Esophagus (tissue), 2 donors: ENCODE data around the gene KCMF1. TPM values are rescaled to one million over a fixed set of nuclear protein-coding genes. Genes with fewer than 3 reads are reported as not detected.

Source experiments
- H3K27ac ChIP-seq, 2 donors: one replicate each; pipeline ENCODE4 v1.5.1; 2013; ENCODE audit warnings: low read depth in 2 of 2, mild to moderate bottlenecking in 2 of 2, inconsistent platforms in 1 of 2, low read length in 1 of 2, moderate library complexity in 1 of 2
- H3K27me3 ChIP-seq, 2 donors: one replicate each; pipeline ENCODE4 v1.6.1; 2013; ENCODE audit warnings: low read length in 2 of 2, control low read depth in 1 of 2, mild to moderate bottlenecking in 1 of 2; ENCODE audit not compliant: insufficient read depth in 2 of 2, control insufficient read depth in 1 of 2
- H3K36me3 ChIP-seq, 2 donors: one replicate each; pipeline ENCODE4 v1.6.1; 2013; ENCODE audit warnings: low read length in 1 of 2; ENCODE audit not compliant: control insufficient read depth in 2 of 2, insufficient read depth in 2 of 2
- H3K4me1 ChIP-seq, 2 donors: one replicate each; pipeline ENCODE4 v1.6.1; 2013; ENCODE audit warnings: low read length in 1 of 2; ENCODE audit not compliant: control insufficient read depth in 2 of 2, insufficient read depth in 2 of 2
- H3K4me3 ChIP-seq, 2 donors: one replicate each; pipeline ENCODE4 v1.5.1; 2013; ENCODE audit warnings: low read length in 2 of 2, mild to moderate bottlenecking in 2 of 2, low read depth in 1 of 2, moderate library complexity in 1 of 2
- H3K9me3 ChIP-seq, 2 donors: one replicate each; pipeline ENCODE4 v1.6.1; 2013; ENCODE audit warnings: mild to moderate bottlenecking in 2 of 2, low read depth in 1 of 2, low read length in 1 of 2, moderate library complexity in 1 of 2; ENCODE audit not compliant: control insufficient read depth in 2 of 2, insufficient read depth in 1 of 2
- WGBS, 2 donors: extraction: QIAGEN DNeasy Blood & Tissue Kit; methylation state at CpG; one replicate each; pipeline ENCODE4 v1.1.7; 2013; 5-methylcytosine and 5-hydroxymethylcytosine counted together
- polyA plus RNA-seq, 2 donors: library from polyadenylated mRNA; stranded (reverse); fragments of 200-250 nt; gene quantifications; one replicate each; pipeline ENCODE4 v1.2.3, GENCODE V29; 2013
- donor health status: healthy with polysubstance abuse.
- donor health status: Bipolar disorder and iron deficiency.

Gene KCMF1
- polyA plus RNA-seq, 2 donors, result 33.7 to 52.7 TPM

- Histone ChIP-seq H3K4me1 (peaks cover 0 to 6% of the 10 kb centered on the region in 2 donors), H3K27me3 (no peaks in the 10 kb centered on the region), H3K36me3 (no peaks in the 10 kb centered on the region), H3K9me3 (no peaks in the 10 kb centered on the region), H3K27ac (no peak overlapping the region), H3K4me3 (no peak overlapping the region)
- 56 to 62% methylated on average over 7 of the region's 7 CpGs for WGBS, 2 donors
These were observed 44.8 kb downstream of the KCMF1 start for GRCh38 chr2:85015653-85016360.

GRCh38 chr2:85016446-85016845 lies 45.5 kb downstream of the KCMF1 start:
- WGBS, 2 donors, result 80 to 89% methylated on average over 3 of the region's 3 CpGs
- peaks cover 0 to 6% of the 10 kb centered on the region in 2 donors for H3K4me1 ChIP-seq
- H3K27ac ChIP-seq, result no peak overlapping the region

GRCh38 chr2:85017411-85018048 lies 46.6 kb downstream of the KCMF1 start:
- peaks cover 0 to 3% of the 10 kb centered on the region in 2 donors for H3K4me1 ChIP-seq
- 20 to 21% methylated on average over 5 of the region's 5 CpGs for WGBS, 2 donors
- H3K36me3 ChIP-seq, result peaks cover 0 to 3% of the 10 kb centered on the region in 2 donors
- no peaks in the 10 kb centered on the region for H3K9me3 ChIP-seq
- H3K27ac ChIP-seq, result no peak overlapping the region
- no peak overlapping the region for H3K4me3 ChIP-seq
- no peaks in the 10 kb centered on the region for H3K27me3 ChIP-seq

More at GRCh38 chr2:85016446-85016845, 45.5 kb downstream of the KCMF1 start:
- Histone ChIP-seq H3K9me3 (no peaks in the 10 kb centered on the region), H3K4me3 (no peak overlapping the region), H3K27me3 (no peaks in the 10 kb centered on the region), H3K36me3 (no peaks in the 10 kb centered on the region)

DNA sequence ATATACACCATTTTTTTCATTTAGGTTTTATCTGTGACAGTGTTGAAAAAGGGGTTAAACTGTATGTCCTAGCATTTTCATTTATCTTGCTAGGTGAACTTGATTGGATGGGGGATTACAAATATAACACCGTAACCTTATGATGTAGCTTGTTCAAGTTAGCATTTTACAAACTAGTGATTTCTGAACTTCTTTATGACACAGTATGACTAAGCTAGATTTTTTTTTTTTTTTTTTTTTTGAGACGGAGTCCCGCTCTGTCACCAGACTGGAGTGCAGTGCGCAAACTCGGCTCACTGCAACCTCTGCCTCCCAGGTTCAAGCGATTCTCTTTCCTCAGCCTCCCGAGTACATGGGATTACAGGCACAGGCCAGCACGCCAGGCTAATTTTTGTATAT lies 47.1 kb downstream of the KCMF1 start:
- Histone ChIP-seq H3K9me3 (no peaks in the 10 kb centered on the region), H3K27me3 (no peaks in the 10 kb centered on the region), H3K27ac (peak overlapping the region in 1 of 2 donors; percentile 40), H3K4me1 (peaks cover 0 to 3% of the 10 kb centered on the region in 2 donors), H3K4me3 (no peak overlapping the region), H3K36me3 (peaks cover 0 to 3% of the 10 kb centered on the region in 2 donors)
- WGBS, 2 donors, result 77 to 85% methylated on average over 8 of the region's 8 CpGs

GRCh38 chr2:85019121-85019520 lies 48.2 kb downstream of the KCMF1 start:
- H3K9me3 ChIP-seq, result no peaks in the 10 kb centered on the region
- no peak overlapping the region for H3K27ac ChIP-seq
- peaks cover 0 to 3% of the 10 kb centered on the region in 2 donors for H3K36me3 ChIP-seq
- H3K4me1 ChIP-seq, result peaks cover 0 to 3% of the 10 kb centered on the region in 2 donors
- no peaks in the 10 kb centered on the region for H3K27me3 ChIP-seq
- H3K4me3 ChIP-seq, result no peak overlapping the region

- Histone ChIP-seq H3K4me1 (no peaks in the 10 kb centered on the region), H3K27me3 (no peaks in the 10 kb centered on the region), H3K4me3 (no peak overlapping the region), H3K27ac (no peak overlapping the region), H3K36me3 (peaks cover 0 to 3% of the 10 kb centered on the region in 2 donors), H3K9me3 (no peaks in the 10 kb centered on the region)
- WGBS, 2 donors, result 93 to 96% methylated on average over 5 of the region's 5 CpGs
These were observed 51.3 kb downstream of the KCMF1 start for GRCh38 chr2:85022232-85022631.

DNA sequence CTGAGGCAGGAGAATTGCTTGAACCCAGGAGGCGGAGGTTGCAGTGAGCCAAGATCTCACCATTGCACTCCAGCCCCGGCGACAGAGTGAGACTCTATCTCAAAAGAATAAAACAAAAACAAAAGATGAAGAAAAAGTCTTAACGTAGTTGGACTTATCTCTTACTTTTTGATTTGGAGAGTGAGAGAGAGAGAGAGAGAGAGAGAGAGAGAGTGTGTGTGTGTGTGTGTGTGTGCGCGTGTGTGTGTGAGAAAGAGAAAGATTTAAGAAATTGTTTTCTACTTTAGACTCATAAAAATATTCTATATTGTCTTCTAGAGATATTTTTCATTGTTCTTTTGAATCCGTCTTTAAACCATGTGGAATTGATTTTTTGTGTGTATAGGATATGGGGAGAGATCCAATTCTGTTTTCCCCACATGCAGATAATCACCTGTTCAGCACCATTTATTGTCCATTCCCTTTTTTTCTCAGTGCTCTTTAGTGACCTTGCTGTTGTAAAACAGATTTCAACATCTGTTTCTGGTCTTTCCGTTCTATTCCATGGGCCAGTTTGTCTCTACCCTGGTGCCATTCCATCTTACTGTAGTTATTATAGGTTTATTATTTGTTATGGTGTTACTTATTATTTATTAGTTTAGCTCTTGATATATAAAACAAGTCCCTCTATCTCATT lies 53.5 kb downstream of the KCMF1 start:
- WGBS, 2 donors, result 86 to 89% methylated on average over 8 of the region's 8 CpGs

GRCh38 chr2:85032621-85033020 lies 61.7 kb downstream of the KCMF1 start:
- Histone ChIP-seq H3K36me3 (peaks cover 3 to 9% of the 10 kb centered on the region in 2 donors), H3K27me3 (no peaks in the 10 kb centered on the region), H3K27ac (no peak overlapping the region), H3K4me1 (no peaks in the 10 kb centered on the region), H3K4me3 (no peak overlapping the region), H3K9me3 (no peaks in the 10 kb centered on the region)
- 78 to 91% methylated on average over 5 of the region's 5 CpGs for WGBS, 2 donors

More for the DNA sequence above, 53.5 kb downstream of the KCMF1 start:
- H3K27ac ChIP-seq, result no peak overlapping the region
- no peak overlapping the region for H3K4me3 ChIP-seq
- H3K9me3 ChIP-seq, result no peaks in the 10 kb centered on the region
- no peaks in the 10 kb centered on the region for H3K4me1 ChIP-seq
- peaks cover 0 to 5% of the 10 kb centered on the region in 2 donors for H3K36me3 ChIP-seq
- no peaks in the 10 kb centered on the region for H3K27me3 ChIP-seq

DNA sequence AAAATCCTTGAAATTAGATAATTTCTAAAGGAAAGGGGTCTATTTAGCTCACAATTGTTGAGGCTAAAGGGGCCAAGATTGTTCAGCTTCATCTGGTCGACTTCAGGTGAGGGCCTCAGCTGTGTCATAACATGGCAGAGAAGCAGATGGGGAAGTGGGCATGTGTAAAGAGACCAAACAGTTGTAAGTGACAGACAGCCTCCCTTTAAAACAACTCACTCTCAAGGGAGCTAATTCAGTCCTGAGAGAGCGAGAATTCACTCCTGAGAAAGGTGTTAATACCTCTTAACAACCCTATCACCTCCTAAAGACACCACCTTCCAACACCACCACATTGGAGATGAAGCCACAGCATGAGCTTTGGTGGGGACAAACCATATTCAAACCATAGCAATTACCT lies 62.4 kb downstream of the KCMF1 start:
- Histone ChIP-seq H3K36me3 (peaks cover 3 to 11% of the 10 kb centered on the region in 2 donors), H3K4me1 (no peaks in the 10 kb centered on the region), H3K27ac (no peak overlapping the region), H3K4me3 (no peak overlapping the region), H3K27me3 (no peaks in the 10 kb centered on the region), H3K9me3 (no peaks in the 10 kb centered on the region)
- WGBS, 2 donors, result 88 to 89% methylated on average over 2 of the region's 2 CpGs
